ENCODE data around the gene PHF5A.
"Not testable (repeated sequence)": the region's sequence is repeated elsewhere in the genome, so short reads cannot be mapped to it uniquely, and the experiment has no call there.

Gene PHF5A

GRCh38 chr22:41471568-41471967 lies 3.1 kb upstream of the PHF5A start:
- no peak for TF ChIP-seq CTCF (IDR thresholded peaks at IDR 0.05; ENCODE audit: extremely low read depth, insufficient read depth, missing control alignments)
- no peak for DNase-seq (ENCODE audit: low spot score)
- in situ Hi-C loops (cut with MboI; ENCODE audit: low pct_unique_long_range_greater_than_20kb, low sequenced_read_pairs, unreplicated experiment): no loop called here

- DNase-seq (ENCODE audit: low spot score): no peak
- no peak for TF ChIP-seq CTCF (IDR thresholded peaks at IDR 0.05; ENCODE audit: extremely low read depth, insufficient read depth, missing control alignments)
- in situ Hi-C loops (cut with MboI; ENCODE audit: low pct_unique_long_range_greater_than_20kb, low sequenced_read_pairs, unreplicated experiment): no loop called here
Observed at GRCh38 chr22:41470886-41471285, 2.4 kb upstream of the PHF5A start.

GRCh38 chr22:41469218-41469851 lies 843 bp upstream of the PHF5A start:
- in situ Hi-C loops (cut with MboI; ENCODE audit: low pct_unique_long_range_greater_than_20kb, low sequenced_read_pairs, unreplicated experiment): no loop called here
- TF ChIP-seq CTCF (IDR thresholded peaks at IDR 0.05; ENCODE audit: extremely low read depth, insufficient read depth, missing control alignments): no peak
- no peak for DNase-seq (ENCODE audit: low spot score)

- no peak for DNase-seq (ENCODE audit: low spot score)
- in situ Hi-C loops (cut with MboI; ENCODE audit: low pct_unique_long_range_greater_than_20kb, low sequenced_read_pairs, unreplicated experiment): no loop called here
Observed at GRCh38 chr22:41461901-41462300, 6.6 kb downstream of the PHF5A start.

GRCh38 chr22:41460071-41460470 lies 8.4 kb downstream of the PHF5A start:
- DNase-seq (ENCODE audit: low spot score); in situ Hi-C loops (cut with MboI; ENCODE audit: low pct_unique_long_range_greater_than_20kb, low sequenced_read_pairs, unreplicated experiment): not testable (repeated sequence)

More at GRCh38 chr22:41461901-41462300, 6.6 kb downstream of the PHF5A start:
- no peak for TF ChIP-seq CTCF (IDR thresholded peaks at IDR 0.05; ENCODE audit: extremely low read depth, insufficient read depth, missing control alignments)

- in situ Hi-C loops (cut with MboI; ENCODE audit: low pct_unique_long_range_greater_than_20kb, low sequenced_read_pairs, unreplicated experiment): no loop called here
- TF ChIP-seq CTCF (IDR thresholded peaks at IDR 0.05; ENCODE audit: extremely low read depth, insufficient read depth, missing control alignments): no peak
- DNase-seq (ENCODE audit: low spot score): no peak
Observed at GRCh38 chr22:41459431-41459830, 9.1 kb downstream of the PHF5A start.

- DNase-seq (ENCODE audit: low spot score): no peak
- no peak for TF ChIP-seq CTCF (IDR thresholded peaks at IDR 0.05; ENCODE audit: extremely low read depth, insufficient read depth, missing control alignments)
- in situ Hi-C loops (cut with MboI; ENCODE audit: low pct_unique_long_range_greater_than_20kb, low sequenced_read_pairs, unreplicated experiment): no loop called here
Observed at GRCh38 chr22:41458161-41458728, 10.2 kb downstream of the PHF5A start.
